Liver (tissue), 9 donors: ENCODE results near the gene METTL25. TPM values are rescaled to one million over a fixed set of nuclear protein-coding genes. Genes with fewer than 3 reads are reported as not detected.

Experiments
- DNase-seq: peaks from one replicate; pipeline ENCODE4 v3.0.0-alpha.2; 2017; ENCODE audit warnings: low spot score
- H3K27ac ChIP-seq, 2 donors: one replicate each; pipeline ENCODE4 v1.7.0; 2013; ENCODE audit warnings: inconsistent platforms in 2 of 2, low read length in 2 of 2, control low read depth in 1 of 2, low read depth in 1 of 2, mild to moderate bottlenecking in 1 of 2
- H3K27me3 ChIP-seq, 4 donors: one replicate each; pipeline versions ENCODE4 v1.6.1 to v1.7.0; 2013; ENCODE audit warnings: low read length in 3 of 4, inconsistent platforms in 1 of 4, mild to moderate bottlenecking in 1 of 4, moderate library complexity in 1 of 4; ENCODE audit not compliant: control insufficient read depth in 4 of 4, insufficient read depth in 4 of 4
- H3K36me3 ChIP-seq, 4 donors: one replicate each; pipeline versions ENCODE4 v1.6.1 to v1.7.0; 2013; ENCODE audit warnings: low read length in 3 of 4, mild to moderate bottlenecking in 3 of 4, low read depth in 1 of 4, moderate library complexity in 1 of 4; ENCODE audit not compliant: control insufficient read depth in 4 of 4, insufficient read depth in 3 of 4
- H3K4me1 ChIP-seq, 4 donors: one replicate each; pipeline versions ENCODE4 v1.6.1 to v1.7.0; 2013; ENCODE audit warnings: low read length in 3 of 4, mild to moderate bottlenecking in 3 of 4, moderate library complexity in 1 of 4; ENCODE audit not compliant: control insufficient read depth in 4 of 4, insufficient read depth in 4 of 4
- H3K4me3 ChIP-seq, 3 donors: one replicate each; pipeline versions ENCODE4 v1.6.1 to v1.7.0; 2013; ENCODE audit warnings: low read length in 3 of 3, control low read depth in 1 of 3, low read depth in 1 of 3, mild to moderate bottlenecking in 1 of 3
- H3K9ac ChIP-seq, 2 donors: one replicate each; pipeline ENCODE4 v1.7.0; 2013; ENCODE audit warnings: low read length in 2 of 2, mild to moderate bottlenecking in 2 of 2, moderate library complexity in 2 of 2, control low read depth in 1 of 2, low read depth in 1 of 2
- H3K9me3 ChIP-seq, 4 donors: one replicate each; pipeline versions ENCODE4 v1.6.1 to v1.7.0; 2013; ENCODE audit warnings: low read length in 3 of 4; ENCODE audit not compliant: control insufficient read depth in 4 of 4
- EGR1 ChIP-seq, 2 donors: IDR thresholded peaks; 2 replicates each; pipeline ENCODE4 v1.6.1; 2016 to 2018; ENCODE audit warnings: antibody characterized with exemption in 2 of 2, low read depth in 2 of 2
- FOXA1 ChIP-seq: IDR thresholded peaks from 2 replicates; pipeline ENCODE4 v1.6.1; 2016; ENCODE audit warnings: antibody characterized with exemption
- FOXA2 ChIP-seq: IDR thresholded peaks from 2 replicates; pipeline ENCODE4 v1.6.1; 2016; ENCODE audit warnings: antibody characterized with exemption
- GABPA ChIP-seq, 2 donors: IDR thresholded peaks in 1 of 2; conservative IDR thresholded peaks in 1 of 2; 2 replicates each; pipeline ENCODE4 v1.6.1; 2016; ENCODE audit warnings: antibody characterized with exemption in 2 of 2, mild to moderate bottlenecking in 1 of 2, moderate library complexity in 1 of 2
- HNF4A ChIP-seq, 2 donors: conservative IDR thresholded peaks; 2 replicates each; pipeline ENCODE4 v1.6.1; 2016; ENCODE audit warnings: antibody characterized with exemption in 2 of 2, mild to moderate bottlenecking in 2 of 2
- HNF4G ChIP-seq: IDR thresholded peaks from 2 replicates; pipeline ENCODE4 v1.6.1; 2016; ENCODE audit warnings: antibody characterized with exemption
- JUND ChIP-seq, 2 donors: IDR thresholded peaks; 2 replicates each; pipeline ENCODE4 v1.6.1; 2016; ENCODE audit warnings: antibody characterized with exemption in 2 of 2
- NR2F2 ChIP-seq: IDR thresholded peaks from 2 replicates; pipeline ENCODE4 v1.6.1; 2016; ENCODE audit warnings: antibody characterized with exemption
- RAD21 ChIP-seq, 2 donors: IDR thresholded peaks; 2 replicates each; pipeline ENCODE4 v1.6.1; 2016; ENCODE audit warnings: antibody characterized with exemption in 2 of 2, mild to moderate bottlenecking in 2 of 2
- RXRA ChIP-seq, 2 donors: IDR thresholded peaks; 2 replicates each; pipeline ENCODE4 v1.6.1; 2017 to 2018; ENCODE audit warnings: antibody characterized with exemption in 2 of 2, mild to moderate bottlenecking in 1 of 2
- SP1 ChIP-seq: IDR thresholded peaks from 2 replicates; pipeline ENCODE4 v1.6.1; 2018; ENCODE audit warnings: antibody characterized with exemption, mild to moderate bottlenecking
- TAF1 ChIP-seq: conservative IDR thresholded peaks from 2 replicates; pipeline ENCODE4 v1.6.1; 2016; ENCODE audit warnings: antibody characterized with exemption, mild to moderate bottlenecking
- YY1 ChIP-seq: IDR thresholded peaks from 2 replicates; pipeline ENCODE4 v1.6.1; 2016; ENCODE audit warnings: antibody characterized with exemption, mild to moderate bottlenecking
- WGBS: extraction: QIAGEN DNeasy Blood & Tissue Kit; methylation state at CpG from one replicate; pipeline ENCODE4 v1.1.7; 2013; 5-methylcytosine and 5-hydroxymethylcytosine counted together
- polyA plus RNA-seq, 2 donors: library from polyadenylated mRNA; stranded (reverse) in 1 of 2; unstranded in 1 of 2; fragments of 200-250 nt in 1 of 2; fragments of >200 nt in 1 of 2; fragmentation: Nextera tagmentation in 1 of 2; extraction: Ambion mirVana in 1 of 2; gene quantifications; one replicate each; pipeline versions ENCODE4 v1.2.1 to v1.2.3, GENCODE V29; 2013 to 2015
- total RNA-seq, 2 donors: library from RNA; depleted of rRNA; stranded (reverse); fragments of >200 nt; gene quantifications; one replicate each; pipeline ENCODE4 v1.2.3, GENCODE V29; 2014
- TF ChIP-seq, protein P1 (sequence below): IDR thresholded peaks from 2 replicates; pipeline ENCODE4 v1.6.1; 2016; ENCODE audit warnings: antibody characterized with exemption
- TF ChIP-seq, protein P2 (sequence below): IDR thresholded peaks from 2 replicates; pipeline ENCODE4 v1.6.1; 2016; ENCODE audit warnings: antibody characterized with exemption
- TF ChIP-seq, protein P3 (sequence below): fragments of 150-350 bp; IDR thresholded peaks from 2 replicates; pipeline ENCODE4 v1.5.1; 2017; ENCODE audit warnings: improper control_type of control experiment, low read depth, low read length; ENCODE audit not compliant: missing input control
- TF ChIP-seq, protein P4 (sequence below): IDR thresholded peaks from 2 replicates; pipeline ENCODE4 v1.6.1; 2016; ENCODE audit warnings: antibody characterized with exemption, mild to moderate bottlenecking
- TF ChIP-seq, protein P5 (sequence below): IDR thresholded peaks from 2 replicates; pipeline ENCODE4 v1.6.1; 2016; ENCODE audit warnings: antibody characterized with exemption
- donor health status: healthy.
- donor health status: healthy.
- donor health status: healthy.
- donor health status: healthy.
- donor health status: healthy.

The METTL25 gene
- total and polyA plus RNA-seq, 4 donors, result 1.5 to 13.4 (median 9.6) TPM

DNA sequence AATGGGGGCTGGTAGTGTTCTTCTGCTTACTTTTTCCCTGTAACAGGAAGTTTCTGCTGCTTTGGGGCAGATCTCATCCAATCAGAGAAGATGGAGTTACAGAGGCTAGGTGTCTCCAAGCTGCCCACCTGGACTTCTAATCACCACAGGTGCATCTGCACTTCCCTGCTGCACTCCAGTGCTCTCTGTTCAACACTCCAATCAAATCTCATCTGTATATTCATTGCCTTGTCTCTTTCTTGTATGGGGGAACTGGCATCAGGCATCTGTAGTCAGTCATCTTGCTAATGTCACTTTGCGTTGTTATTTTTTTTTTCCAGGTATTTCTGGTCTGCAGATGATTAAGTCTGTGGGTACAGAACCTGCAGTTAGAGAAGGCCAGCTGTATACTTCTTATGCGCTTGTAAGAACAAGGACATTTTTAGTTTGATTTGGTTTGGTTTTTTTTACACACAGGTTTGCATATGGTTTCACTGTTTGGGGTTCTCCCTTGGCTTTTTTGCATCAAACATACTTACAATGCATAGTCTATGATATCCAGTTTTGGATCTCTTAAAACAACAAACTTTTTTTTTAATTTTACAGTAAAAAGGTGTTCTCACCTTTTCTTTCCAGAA, 116.0 kb downstream of the METTL25 start:
- H3K27me3 ChIP-seq, result no peaks in the 10 kb centered on the region
- TF ChIP-seq RXRA (IDR thresholded peaks at IDR 0.05), result no peak
- no peak for TF ChIP-seq YY1
- no peak for TF ChIP-seq NR2F2
- no peak for TF ChIP-seq HNF4G
- TF ChIP-seq, protein P1, sequence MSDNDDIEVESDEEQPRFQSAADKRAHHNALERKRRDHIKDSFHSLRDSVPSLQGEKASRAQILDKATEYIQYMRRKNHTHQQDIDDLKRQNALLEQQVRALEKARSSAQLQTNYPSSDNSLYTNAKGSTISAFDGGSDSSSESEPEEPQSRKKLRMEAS, result no peak
- TF ChIP-seq, protein P2, sequence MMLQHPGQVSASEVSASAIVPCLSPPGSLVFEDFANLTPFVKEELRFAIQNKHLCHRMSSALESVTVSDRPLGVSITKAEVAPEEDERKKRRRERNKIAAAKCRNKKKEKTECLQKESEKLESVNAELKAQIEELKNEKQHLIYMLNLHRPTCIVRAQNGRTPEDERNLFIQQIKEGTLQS, result no peak
- TF ChIP-seq TAF1, result no peak
- no peak for TF ChIP-seq SP1
- no peak for TF ChIP-seq HNF4A (conservative IDR thresholded peaks at IDR 0.05)
- TF ChIP-seq, protein P3, sequence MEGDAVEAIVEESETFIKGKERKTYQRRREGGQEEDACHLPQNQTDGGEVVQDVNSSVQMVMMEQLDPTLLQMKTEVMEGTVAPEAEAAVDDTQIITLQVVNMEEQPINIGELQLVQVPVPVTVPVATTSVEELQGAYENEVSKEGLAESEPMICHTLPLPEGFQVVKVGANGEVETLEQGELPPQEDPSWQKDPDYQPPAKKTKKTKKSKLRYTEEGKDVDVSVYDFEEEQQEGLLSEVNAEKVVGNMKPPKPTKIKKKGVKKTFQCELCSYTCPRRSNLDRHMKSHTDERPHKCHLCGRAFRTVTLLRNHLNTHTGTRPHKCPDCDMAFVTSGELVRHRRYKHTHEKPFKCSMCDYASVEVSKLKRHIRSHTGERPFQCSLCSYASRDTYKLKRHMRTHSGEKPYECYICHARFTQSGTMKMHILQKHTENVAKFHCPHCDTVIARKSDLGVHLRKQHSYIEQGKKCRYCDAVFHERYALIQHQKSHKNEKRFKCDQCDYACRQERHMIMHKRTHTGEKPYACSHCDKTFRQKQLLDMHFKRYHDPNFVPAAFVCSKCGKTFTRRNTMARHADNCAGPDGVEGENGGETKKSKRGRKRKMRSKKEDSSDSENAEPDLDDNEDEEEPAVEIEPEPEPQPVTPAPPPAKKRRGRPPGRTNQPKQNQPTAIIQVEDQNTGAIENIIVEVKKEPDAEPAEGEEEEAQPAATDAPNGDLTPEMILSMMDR, result no peak
- TF ChIP-seq JUND (IDR thresholded peaks at IDR 0.05), result no peak
- TF ChIP-seq FOXA2, result no peak
- TF ChIP-seq, protein P4, sequence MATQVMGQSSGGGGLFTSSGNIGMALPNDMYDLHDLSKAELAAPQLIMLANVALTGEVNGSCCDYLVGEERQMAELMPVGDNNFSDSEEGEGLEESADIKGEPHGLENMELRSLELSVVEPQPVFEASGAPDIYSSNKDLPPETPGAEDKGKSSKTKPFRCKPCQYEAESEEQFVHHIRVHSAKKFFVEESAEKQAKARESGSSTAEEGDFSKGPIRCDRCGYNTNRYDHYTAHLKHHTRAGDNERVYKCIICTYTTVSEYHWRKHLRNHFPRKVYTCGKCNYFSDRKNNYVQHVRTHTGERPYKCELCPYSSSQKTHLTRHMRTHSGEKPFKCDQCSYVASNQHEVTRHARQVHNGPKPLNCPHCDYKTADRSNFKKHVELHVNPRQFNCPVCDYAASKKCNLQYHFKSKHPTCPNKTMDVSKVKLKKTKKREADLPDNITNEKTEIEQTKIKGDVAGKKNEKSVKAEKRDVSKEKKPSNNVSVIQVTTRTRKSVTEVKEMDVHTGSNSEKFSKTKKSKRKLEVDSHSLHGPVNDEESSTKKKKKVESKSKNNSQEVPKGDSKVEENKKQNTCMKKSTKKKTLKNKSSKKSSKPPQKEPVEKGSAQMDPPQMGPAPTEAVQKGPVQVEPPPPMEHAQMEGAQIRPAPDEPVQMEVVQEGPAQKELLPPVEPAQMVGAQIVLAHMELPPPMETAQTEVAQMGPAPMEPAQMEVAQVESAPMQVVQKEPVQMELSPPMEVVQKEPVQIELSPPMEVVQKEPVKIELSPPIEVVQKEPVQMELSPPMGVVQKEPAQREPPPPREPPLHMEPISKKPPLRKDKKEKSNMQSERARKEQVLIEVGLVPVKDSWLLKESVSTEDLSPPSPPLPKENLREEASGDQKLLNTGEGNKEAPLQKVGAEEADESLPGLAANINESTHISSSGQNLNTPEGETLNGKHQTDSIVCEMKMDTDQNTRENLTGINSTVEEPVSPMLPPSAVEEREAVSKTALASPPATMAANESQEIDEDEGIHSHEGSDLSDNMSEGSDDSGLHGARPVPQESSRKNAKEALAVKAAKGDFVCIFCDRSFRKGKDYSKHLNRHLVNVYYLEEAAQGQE, result no peak
- TF ChIP-seq RAD21 (IDR thresholded peaks at IDR 0.05), result no peak
- TF ChIP-seq FOXA1, result no peak
- TF ChIP-seq GABPA (IDR thresholded peaks at IDR 0.05 in 1 of 2, conservative IDR thresholded peaks at IDR 0.05 in 1 of 2), result no peak
- TF ChIP-seq EGR1 (IDR thresholded peaks at IDR 0.05; ENCODE audit: low read depth in 2 of 2), result no peak
- peaks cover 0 to 6% (median 1%) of the 10 kb centered on the region in 4 donors for H3K36me3 ChIP-seq
- no peak for DNase-seq
- no peak overlapping the region for H3K9ac ChIP-seq
- H3K9me3 ChIP-seq, result no peaks in the 10 kb centered on the region
- no peak overlapping the region for H3K4me3 ChIP-seq
- H3K27ac ChIP-seq, result no peak overlapping the region
- 100% methylated on average over 2 of the region's 2 CpGs for WGBS
- H3K4me1 ChIP-seq, result no peaks in the 10 kb centered on the region

DNA sequence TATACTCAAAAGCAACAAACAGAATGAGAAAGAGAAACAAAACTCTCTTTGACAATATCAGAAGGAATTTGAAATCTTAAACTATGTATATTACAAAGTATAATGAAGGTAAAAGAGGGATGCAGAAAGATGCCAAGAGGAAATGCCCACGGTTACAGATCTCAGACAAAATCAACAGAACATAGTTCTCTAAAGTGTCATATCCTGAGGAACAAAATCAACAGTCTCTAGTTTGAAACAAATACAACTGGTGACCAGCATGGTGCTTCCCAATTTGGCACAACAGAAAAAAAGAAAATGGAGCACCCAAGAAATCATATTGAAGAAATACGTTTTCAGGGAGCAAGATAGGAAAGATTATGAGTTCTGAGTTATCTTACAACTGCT, 116.5 kb downstream of the METTL25 start:
- TF ChIP-seq HNF4G (no peak), NR2F2 (no peak), FOXA1 (no peak), FOXA2 (no peak), RXRA (IDR thresholded peaks at IDR 0.05) (no peak), GABPA (IDR thresholded peaks at IDR 0.05 in 1 of 2, conservative IDR thresholded peaks at IDR 0.05 in 1 of 2) (no peak), RAD21 (IDR thresholded peaks at IDR 0.05) (no peak), SP1 (no peak)
- TF ChIP-seq, protein P1, result no peak
- TF ChIP-seq, protein P5, sequence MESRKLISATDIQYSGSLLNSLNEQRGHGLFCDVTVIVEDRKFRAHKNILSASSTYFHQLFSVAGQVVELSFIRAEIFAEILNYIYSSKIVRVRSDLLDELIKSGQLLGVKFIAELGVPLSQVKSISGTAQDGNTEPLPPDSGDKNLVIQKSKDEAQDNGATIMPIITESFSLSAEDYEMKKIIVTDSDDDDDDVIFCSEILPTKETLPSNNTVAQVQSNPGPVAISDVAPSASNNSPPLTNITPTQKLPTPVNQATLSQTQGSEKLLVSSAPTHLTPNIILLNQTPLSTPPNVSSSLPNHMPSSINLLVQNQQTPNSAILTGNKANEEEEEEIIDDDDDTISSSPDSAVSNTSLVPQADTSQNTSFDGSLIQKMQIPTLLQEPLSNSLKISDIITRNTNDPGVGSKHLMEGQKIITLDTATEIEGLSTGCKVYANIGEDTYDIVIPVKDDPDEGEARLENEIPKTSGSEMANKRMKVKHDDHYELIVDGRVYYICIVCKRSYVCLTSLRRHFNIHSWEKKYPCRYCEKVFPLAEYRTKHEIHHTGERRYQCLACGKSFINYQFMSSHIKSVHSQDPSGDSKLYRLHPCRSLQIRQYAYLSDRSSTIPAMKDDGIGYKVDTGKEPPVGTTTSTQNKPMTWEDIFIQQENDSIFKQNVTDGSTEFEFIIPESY, result no peak
- TF ChIP-seq, protein P3, result no peak
- no peak for DNase-seq
- no peaks in the 10 kb centered on the region for H3K4me1 ChIP-seq
- H3K27ac ChIP-seq, result no peak overlapping the region
- H3K9me3 ChIP-seq, result no peaks in the 10 kb centered on the region
- H3K27me3 ChIP-seq, result no peaks in the 10 kb centered on the region
- peaks cover 0 to 6% (median 1%) of the 10 kb centered on the region in 4 donors for H3K36me3 ChIP-seq
- no peak overlapping the region for H3K4me3 ChIP-seq
- no peak overlapping the region for H3K9ac ChIP-seq
- WGBS, result 86% methylated on average over 2 of the region's 2 CpGs
